NCI-H524 (cell line): Measurements from ENCODE around the gene E2F8.

Source experiments
- DNase-seq, 2 experiments: peaks; one replicate each; lab custom pipeline; 2025; lab: John Stamatoyannopoulos, UW

The E2F8 gene

DNA sequence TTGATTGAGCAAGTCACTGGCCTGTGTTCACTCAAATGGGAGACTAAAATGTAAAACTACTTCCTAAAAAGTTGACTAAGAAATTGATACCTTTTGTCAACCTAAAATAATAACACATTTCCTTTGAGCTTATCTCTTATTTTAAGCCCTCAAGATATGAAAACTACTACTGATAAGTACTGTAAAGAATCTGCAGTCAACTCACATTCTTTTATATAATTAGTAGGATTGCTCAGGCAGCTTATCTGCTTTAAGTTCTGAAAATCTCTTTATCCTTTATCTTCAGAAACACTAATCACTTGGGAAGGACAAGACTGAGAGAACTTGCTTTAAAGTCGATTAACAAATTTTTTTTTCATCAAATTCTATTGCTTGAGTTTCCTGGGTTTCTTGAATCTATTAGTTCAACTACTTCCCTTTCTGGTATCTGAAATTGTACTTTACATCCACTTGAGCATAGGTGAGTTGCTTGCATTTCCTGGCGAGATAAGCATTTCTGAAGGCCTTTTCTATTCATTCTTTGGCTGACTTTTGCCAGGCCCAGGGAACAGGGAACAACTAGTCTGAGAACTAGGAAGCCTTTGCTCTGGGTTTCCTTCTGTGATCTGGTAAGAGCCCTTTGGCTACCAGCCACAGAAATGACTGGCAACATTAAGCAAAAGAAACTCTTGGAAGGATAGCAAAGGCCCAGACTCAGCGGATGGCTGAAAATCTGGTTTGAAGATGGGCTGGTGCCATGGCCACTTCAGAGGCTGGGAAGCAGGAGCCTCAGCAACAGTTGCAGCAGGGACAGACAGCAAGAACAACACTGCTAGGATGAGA lies 19.6 kb downstream of the E2F8 start:
- no peak for DNase-seq

DNA sequence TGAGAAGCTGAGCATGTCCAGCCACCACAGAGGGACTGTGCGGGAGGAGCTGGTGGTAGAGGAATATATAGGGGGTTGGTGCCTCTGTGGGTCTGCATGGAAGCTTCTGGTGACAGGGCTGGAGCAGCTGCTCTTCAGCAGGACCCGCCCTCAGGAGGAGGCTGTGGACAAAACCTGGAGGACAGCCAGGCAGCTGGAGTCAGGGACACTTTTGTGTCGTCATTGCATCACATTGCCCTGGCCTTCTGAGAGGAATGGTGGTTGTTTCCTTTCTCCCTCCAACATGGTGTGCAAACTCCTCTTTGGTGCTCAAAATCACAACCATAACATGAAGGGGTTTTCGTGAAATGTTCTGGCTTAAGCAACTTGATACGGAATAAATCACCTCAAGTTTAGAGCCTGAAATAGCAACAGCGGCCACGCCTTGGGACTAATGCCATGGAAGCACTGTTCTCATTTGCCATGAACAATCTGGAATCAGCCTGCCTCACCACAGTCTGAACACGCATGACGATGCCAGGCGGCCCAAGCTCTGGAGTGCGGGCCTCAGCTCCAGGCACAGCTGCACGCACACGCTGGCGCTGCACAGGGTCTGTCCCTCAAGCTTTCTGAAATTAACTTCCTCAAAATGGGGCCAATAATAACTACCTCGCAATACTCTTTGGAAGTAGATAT lies 21.8 kb downstream of the E2F8 start:
- DNase-seq = no peak

DNA sequence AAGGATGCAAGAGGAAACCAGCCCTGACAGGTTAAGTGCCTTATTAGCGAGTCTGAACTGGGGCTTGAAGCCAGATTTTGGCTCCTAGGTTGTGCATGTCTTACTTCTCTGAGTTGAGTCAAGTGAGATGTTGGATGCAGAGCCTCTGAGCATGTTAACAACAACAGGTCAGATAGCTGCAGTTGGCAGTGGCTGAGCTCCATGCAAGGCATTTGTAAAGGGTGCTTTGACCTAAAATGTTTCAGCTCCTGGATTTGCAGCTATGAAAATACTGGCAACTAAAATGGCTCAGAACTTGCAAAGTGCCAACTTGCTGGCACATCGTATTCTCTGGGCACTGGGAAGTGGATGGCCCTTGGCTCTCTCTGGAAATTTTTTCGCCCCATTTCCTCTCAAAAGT lies 22.5 kb downstream of the E2F8 start:
- no peak for DNase-seq

DNA sequence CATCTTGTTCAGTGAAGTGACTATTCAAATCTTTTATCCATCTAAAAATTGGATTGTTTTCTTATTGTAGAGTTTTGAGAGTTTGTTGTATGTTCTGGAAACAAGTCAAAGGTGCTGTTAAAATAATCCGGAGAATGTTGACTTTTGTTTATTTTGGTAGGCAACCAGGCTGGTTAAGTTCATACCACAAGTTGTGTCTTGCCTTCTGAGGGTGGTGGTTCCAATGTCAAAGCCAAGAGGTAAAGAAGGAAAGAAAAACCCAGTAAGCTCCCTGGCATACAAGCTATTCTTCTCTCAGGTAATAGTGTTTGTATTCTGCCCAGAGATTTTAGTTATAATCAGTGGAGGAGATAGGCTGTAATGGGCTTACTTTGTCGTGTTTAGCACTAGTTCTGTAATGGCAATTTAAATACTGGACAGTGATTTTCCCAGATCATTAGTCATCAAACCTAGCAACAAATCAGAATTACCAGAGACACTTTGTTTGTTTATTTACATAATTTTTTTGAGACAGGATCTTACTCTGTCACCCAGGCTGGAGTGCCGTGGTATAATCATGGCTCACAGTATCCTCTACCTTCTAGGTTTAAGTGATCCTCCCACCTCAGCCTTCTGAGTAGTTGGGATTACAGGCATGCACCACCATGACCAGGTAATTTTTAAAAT lies 23.9 kb downstream of the E2F8 start:
- DNase-seq = no peak

DNA sequence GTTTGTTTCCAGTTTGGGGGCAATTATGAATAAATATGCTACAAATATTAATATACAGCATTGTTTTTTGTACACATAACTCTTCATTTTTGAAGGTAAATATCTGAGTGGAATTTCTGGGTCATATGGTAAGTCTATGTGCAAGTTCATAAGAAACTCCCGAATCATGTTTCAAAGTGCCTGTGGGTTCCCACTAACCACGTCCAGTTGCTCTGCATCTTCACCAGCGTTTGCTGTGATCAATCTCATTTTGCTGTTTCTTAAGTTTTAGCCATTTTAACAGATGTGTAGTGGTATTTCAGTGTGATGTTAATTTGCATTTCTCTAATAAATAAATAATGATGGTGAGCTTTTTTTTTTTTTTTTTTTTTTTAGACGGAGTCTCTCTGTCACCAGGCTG lies 24.7 kb downstream of the E2F8 start:
- DNase-seq = no peak

DNA sequence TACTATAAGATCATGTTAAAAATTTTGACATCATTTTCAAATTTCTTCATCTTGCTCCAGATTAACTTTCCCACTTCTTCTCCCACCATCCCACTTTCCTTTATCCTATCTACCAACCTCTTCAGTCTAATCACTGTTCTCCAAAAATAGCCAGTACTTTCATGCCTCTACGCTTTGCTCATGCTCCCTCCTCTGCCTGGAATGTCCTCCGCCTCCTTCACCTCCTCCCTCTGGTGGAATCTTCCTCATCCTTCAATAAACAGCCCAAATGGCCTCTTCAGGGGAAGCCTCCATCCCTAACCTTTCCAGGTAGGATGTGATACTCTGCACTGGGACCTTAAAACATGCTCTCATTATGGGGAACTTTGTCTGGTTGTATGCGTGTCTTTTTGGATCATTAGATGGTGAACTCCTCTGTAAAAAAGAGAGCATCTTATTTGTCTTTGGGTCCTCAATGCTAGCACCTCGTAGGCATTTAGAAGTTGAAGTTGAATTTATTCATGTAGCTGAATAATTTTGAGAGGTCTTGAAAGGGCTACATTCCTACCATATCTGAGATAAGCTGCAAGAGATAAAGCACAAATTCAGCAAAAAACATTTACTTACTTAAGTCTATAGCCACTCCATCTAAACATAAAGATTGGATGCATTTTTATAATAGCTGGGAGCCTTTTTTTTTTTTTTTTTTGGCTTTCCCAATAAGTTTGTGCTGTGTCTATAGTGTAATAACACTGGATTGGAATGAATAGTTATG lies 31.0 kb downstream of the E2F8 start:
- no peak for DNase-seq

GRCh38 chr11:19208959-19209546 lies 31.7 kb downstream of the E2F8 start:
- DNase-seq = no peak

GRCh38 chr11:19208181-19208580 lies 32.6 kb downstream of the E2F8 start:
- no peak for DNase-seq

DNA sequence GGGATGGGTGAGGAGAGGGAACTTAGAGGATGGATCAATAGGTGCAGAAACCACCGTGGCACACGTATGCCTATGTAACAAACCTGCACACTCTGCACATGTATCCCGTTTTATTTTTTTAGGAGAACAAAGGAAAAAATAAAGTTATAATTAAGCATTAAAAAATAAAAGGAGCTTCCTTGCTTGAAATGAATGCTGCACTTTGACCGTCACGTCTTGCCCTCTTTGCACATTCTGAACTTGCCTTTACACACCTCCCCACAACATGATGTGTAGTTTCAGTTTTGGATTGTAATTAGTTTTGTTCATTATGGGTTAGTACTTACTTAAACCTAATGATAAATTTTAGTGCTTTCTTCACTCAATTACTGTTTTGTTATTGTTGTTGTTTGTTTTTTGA lies 35.9 kb downstream of the E2F8 start:
- DNase-seq = no peak

GRCh38 chr11:19201737-19202605 lies 38.8 kb downstream of the E2F8 start, which contains the start of gene CSRP3:
TSS of gene CSRP3 (minus strand) at chr11:19201983. CDS start at chr11:19192448, 9,535 bp downstream.
- DNase-seq = no peak

- DNase-seq = no peak
Observed at GRCh38 chr11:19200410-19201201, 40.1 kb downstream of the E2F8 start.

- DNase-seq = no peak
Observed at GRCh38 chr11:19199771-19200170, 41.0 kb downstream of the E2F8 start.

- no peak for DNase-seq
Observed at GRCh38 chr11:19199048-19199447, 41.7 kb downstream of the E2F8 start.

GRCh38 chr11:19196432-19196831 lies 44.3 kb downstream of the E2F8 start:
- no peak for DNase-seq

DNA sequence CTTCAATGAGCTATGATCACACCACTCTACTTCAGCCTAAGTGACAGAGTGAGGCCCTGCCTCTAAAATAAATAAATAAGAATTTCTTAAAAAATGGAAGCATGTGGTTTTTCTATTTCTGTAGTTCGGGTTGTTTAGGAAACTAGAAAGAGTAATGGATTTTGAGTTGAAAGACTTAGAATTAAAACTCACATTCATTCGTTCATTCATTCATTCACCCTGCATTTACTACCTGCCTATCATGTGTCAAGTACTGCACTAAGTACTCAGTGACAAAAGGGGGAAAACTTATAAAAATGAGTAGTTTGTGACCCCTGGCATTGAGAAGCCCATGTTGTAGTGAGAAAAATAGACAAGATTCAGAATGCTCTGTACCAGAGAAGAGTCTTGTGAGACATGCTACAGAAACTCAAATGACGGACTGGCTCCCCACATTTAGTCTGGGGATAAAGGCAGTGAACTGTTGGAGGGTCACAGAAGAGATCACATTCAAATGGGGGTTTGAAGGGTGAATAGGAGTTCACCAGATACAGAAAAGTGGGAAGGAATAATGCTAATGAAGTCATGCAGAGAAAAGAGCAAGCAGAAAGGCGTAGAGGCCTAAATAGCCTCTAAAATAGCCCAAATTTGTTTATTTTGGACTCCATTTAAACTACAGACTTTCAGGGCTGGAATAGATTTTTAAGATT lies 46.0 kb downstream of the E2F8 start:
- DNase-seq = no peak

- no peak for DNase-seq
Observed at GRCh38 chr11:19193916-19194315, 46.8 kb downstream of the E2F8 start.

DNA sequence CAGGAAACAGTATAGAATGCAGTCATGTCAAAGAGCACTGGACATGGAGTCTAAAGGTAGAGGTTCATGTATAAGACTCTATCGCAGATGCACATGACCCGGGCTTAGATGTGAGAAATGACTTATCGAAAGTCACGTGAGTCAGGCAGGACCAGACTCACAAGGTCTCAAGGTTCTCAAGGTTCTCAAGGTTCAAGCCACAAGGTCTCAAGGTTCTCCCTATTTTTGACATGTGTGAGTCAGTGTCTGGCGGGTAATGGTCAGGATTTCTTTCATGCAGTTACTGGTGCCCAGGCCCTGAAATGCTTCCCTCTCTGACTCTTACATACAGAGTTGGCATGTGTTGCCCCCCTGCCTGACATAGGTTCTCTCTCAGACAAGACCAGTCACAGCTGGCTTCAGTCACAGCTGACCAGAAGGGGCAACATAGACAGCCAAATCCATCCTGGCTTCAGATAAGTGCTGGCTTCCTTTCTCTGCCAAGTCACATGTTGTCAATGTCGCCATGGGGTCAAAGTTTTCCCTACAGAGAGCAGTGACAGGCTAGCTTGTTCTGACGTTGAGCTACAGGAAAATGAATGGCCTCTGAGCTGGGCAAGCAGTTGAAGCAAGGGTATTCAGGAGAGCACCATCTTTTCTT lies 49.1 kb downstream of the E2F8 start:
- DNase-seq = no peak

GRCh38 chr11:19187833-19188258 lies 52.9 kb downstream of the E2F8 start:
- DNase-seq = no peak
